HG02970 (cell line): ENCODE results near the gene ZBTB7B.

Source experiments
- ATAC-seq: cut with Tn5 transposase; IDR thresholded peaks from one replicate; pipeline ENCODE4 v1.9.1; 2021; ENCODE audit warnings: mild to moderate bottlenecking, moderate library complexity, moderate number of reproducible peaks; ENCODE audit not compliant: unreplicated experiment, low FRiP score

The ZBTB7B gene

GRCh38 chr1:155033524-155033923, 30.9 kb downstream of the ZBTB7B start, which contains the start of the genes DCST1 and DCST2:
DCST1 (plus strand) TSS chr1:155033824; CDS start chr1:155034037, 213 bp downstream.
DCST2 (minus strand) TSS chr1:155033781; CDS start chr1:155033701, 80 bp downstream.
- ATAC-seq, result no peak

GRCh38 chr1:155034318-155035208, 32.0 kb downstream of the ZBTB7B start:
- ATAC-seq, result no peak

GRCh38 chr1:155035936-155036335, 33.3 kb downstream of the ZBTB7B start:
- ATAC-seq, result no peak

- ATAC-seq, result no peak
Measured at GRCh38 chr1:155037043-155037442, 34.4 kb downstream of the ZBTB7B start.

GRCh38 chr1:155037851-155038441, 35.3 kb downstream of the ZBTB7B start:
- no peak for ATAC-seq

- no peak for ATAC-seq
Measured at GRCh38 chr1:155038602-155039307, 36.2 kb downstream of the ZBTB7B start.

GRCh38 chr1:155039308-155039669, 36.7 kb downstream of the ZBTB7B start:
- no peak for ATAC-seq

GRCh38 chr1:155040358-155041093, 37.9 kb downstream of the ZBTB7B start:
- no peak for ATAC-seq

- ATAC-seq, result no peak
Measured at GRCh38 chr1:155042789-155043188, 40.2 kb downstream of the ZBTB7B start.

- ATAC-seq, result no peak
Measured at GRCh38 chr1:155043301-155043702, 40.7 kb downstream of the ZBTB7B start.

GRCh38 chr1:155043793-155044192, 41.2 kb downstream of the ZBTB7B start:
- ATAC-seq, result no peak

- ATAC-seq, result no peak
Measured at GRCh38 chr1:155044365-155044764, 41.8 kb downstream of the ZBTB7B start.

GRCh38 chr1:155044812-155045657, 42.4 kb downstream of the ZBTB7B start:
- ATAC-seq, result no peak

- no peak for ATAC-seq
Measured at GRCh38 chr1:155048449-155049334, 46.1 kb downstream of the ZBTB7B start.

- ATAC-seq, result no peak
Measured at GRCh38 chr1:155049651-155050559, 47.3 kb downstream of the ZBTB7B start.

GRCh38 chr1:155050560-155051341, 48.1 kb downstream of the ZBTB7B start, which contains the start of gene ADAM15:
ADAM15 (plus strand) TSS chr1:155051316; CDS start chr1:155051387, 71 bp downstream.
- peak; percentile 65 for ATAC-seq

- peak; percentile 28 for ATAC-seq
Measured at GRCh38 chr1:155051342-155051776, 48.8 kb downstream of the ZBTB7B start.
